Measurements from ENCODE around the gene IL1RL2.

The IL1RL2 gene

GRCh38 chr2:102235491-102235890 is 48.7 kb downstream of the IL1RL2 start:
- DNase-seq = no peak
- intact Hi-C loops (cut with DNase I; ENCODE audit: low total_unique reads) = no loop called here

GRCh38 chr2:102236132-102236531 is 49.3 kb downstream of the IL1RL2 start:
- intact Hi-C loops (cut with DNase I; ENCODE audit: low total_unique reads) = no loop called here
- H3K4me3 ChIP-seq = no peak overlapping the region

More at GRCh38 chr2:102235491-102235890, 48.7 kb downstream of the IL1RL2 start:
- Histone ChIP-seq H3K27ac (no peak overlapping the region), H3K4me1 (peaks cover 0 to 13% (median 3%) of the 10 kb centered on the region in 4 donors), H3K36me3 (peaks cover 0 to 5% (median 0%) of the 10 kb centered on the region in 3 donors), H3K4me3 (no peak overlapping the region), H3K9me3 (no peaks in the 10 kb centered on the region), H3K27me3 (no peaks in the 10 kb centered on the region)
- TF ChIP-seq CTCF (IDR thresholded peaks at IDR 0.05) = no peak

GRCh38 chr2:102237176-102237575 is 50.4 kb downstream of the IL1RL2 start:
- Histone ChIP-seq H3K4me3 (no peak overlapping the region), H3K36me3 (peaks cover 0 to 5% (median 0%) of the 10 kb centered on the region in 3 donors), H3K27ac (no peak overlapping the region), H3K27me3 (no peaks in the 10 kb centered on the region), H3K4me1 (peaks cover 0 to 19% (median 8%) of the 10 kb centered on the region in 4 donors), H3K9me3 (no peaks in the 10 kb centered on the region)
- intact Hi-C loops (cut with DNase I; ENCODE audit: low total_unique reads) = no loop called here
- DNase-seq = no peak
- TF ChIP-seq CTCF (IDR thresholded peaks at IDR 0.05) = no peak

More at GRCh38 chr2:102236132-102236531, 49.3 kb downstream of the IL1RL2 start:
- Histone ChIP-seq H3K4me1 (peaks cover 0 to 19% (median 7%) of the 10 kb centered on the region in 4 donors), H3K36me3 (peaks cover 0 to 5% (median 0%) of the 10 kb centered on the region in 3 donors), H3K27ac (no peak overlapping the region), H3K27me3 (no peaks in the 10 kb centered on the region), H3K9me3 (no peaks in the 10 kb centered on the region)
- no peak for DNase-seq
- no peak for TF ChIP-seq CTCF (IDR thresholded peaks at IDR 0.05)

GRCh38 chr2:102238039-102238756 is 51.4 kb downstream of the IL1RL2 start:
- Histone ChIP-seq H3K4me3 (no peak overlapping the region), H3K27me3 (no peaks in the 10 kb centered on the region), H3K36me3 (peaks cover 0 to 5% (median 0%) of the 10 kb centered on the region in 3 donors), H3K9me3 (no peaks in the 10 kb centered on the region), H3K27ac (no peak overlapping the region), H3K4me1 (peaks cover 0 to 19% (median 8%) of the 10 kb centered on the region in 4 donors)
- intact Hi-C loops (cut with DNase I; ENCODE audit: low total_unique reads) = no loop called here
- no peak for TF ChIP-seq CTCF (IDR thresholded peaks at IDR 0.05)
- DNase-seq = no peak

GRCh38 chr2:102238778-102239177 is 52.0 kb downstream of the IL1RL2 start:
- intact Hi-C loops (cut with DNase I; ENCODE audit: low total_unique reads) = no loop called here
- no peak for DNase-seq
- no peak overlapping the region for H3K27ac ChIP-seq
- H3K4me1 ChIP-seq = peaks cover 0 to 19% (median 8%) of the 10 kb centered on the region in 4 donors
- no peaks in the 10 kb centered on the region for H3K9me3 ChIP-seq
- H3K4me3 ChIP-seq = no peak overlapping the region
- no peak for TF ChIP-seq CTCF (IDR thresholded peaks at IDR 0.05)
- no peaks in the 10 kb centered on the region for H3K27me3 ChIP-seq
- H3K36me3 ChIP-seq = peaks cover 0 to 5% (median 0%) of the 10 kb centered on the region in 3 donors

Measured in tibial artery (tissue), 4 donors.